MM.1S (cell line): ENCODE results near the gene GPD1.

Experiments used
- EZH2 ChIP-seq: fragments of 300-600 bp; sonication (generic); optimal IDR thresholded peaks from 2 replicates; pipeline ENCODE3; 2017; ENCODE audit warnings: low read depth, mild to moderate bottlenecking, antibody characterized with exemption, low read length, mixed read lengths
- EZH2phosphoT487 ChIP-seq: fragments of 300-600 bp; sonication (generic); IDR thresholded peaks from 2 replicates; pipeline ENCODE4 v1.6.1; 2018; ENCODE audit warnings: antibody characterized with exemption, low read length
- TF ChIP-seq, protein P1 (sequence below): fragments of 300-600 bp; sonication (generic); IDR thresholded peaks from 2 replicates; pipeline ENCODE4 v1.5.1; 2016; ENCODE audit warnings: antibody characterized with exemption, low read length, mixed read lengths

DNA sequence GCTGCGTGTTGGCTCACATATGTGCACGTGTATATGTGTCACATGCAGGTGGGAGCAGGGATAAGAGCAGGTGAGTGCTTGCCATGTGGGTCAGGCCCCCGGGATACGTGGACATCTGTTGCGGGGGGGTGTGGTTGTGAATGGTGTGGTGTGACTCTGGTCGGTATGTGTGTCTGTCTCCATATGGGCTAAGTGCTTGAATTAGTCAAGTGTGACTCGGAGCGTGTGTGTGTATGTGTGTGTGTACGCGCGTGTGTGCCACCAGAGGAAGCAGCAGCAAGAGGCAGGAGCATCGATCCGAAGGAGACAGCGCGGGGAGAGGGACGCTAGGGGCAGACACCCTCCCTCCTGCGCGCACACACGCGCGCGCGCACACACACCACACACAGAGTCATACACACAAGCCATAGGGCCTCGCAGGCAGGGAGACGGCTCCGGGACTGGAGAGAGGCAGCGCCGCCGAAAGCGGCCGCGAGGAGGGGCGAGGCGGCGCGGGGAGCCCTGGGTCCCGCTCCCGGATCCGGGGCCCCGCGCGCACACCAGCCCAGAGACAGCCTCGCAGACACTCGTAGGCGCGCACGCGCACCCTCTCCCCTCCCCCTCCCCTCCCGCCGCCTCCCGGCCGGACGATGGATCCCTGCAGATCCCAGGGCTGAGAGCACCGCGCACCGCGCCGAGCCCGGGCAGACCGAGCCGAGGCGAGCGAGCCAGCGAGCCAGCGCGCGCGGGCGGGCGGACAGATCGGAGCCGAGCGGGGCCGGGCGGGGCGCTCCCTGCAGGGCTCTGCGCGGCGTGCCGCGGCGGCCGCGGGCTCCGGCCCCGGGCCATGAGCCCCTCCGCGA is 46.6 kb upstream of the GPD1 start, which contains the start of gene ASIC1:
- TF ChIP-seq, protein P1, sequence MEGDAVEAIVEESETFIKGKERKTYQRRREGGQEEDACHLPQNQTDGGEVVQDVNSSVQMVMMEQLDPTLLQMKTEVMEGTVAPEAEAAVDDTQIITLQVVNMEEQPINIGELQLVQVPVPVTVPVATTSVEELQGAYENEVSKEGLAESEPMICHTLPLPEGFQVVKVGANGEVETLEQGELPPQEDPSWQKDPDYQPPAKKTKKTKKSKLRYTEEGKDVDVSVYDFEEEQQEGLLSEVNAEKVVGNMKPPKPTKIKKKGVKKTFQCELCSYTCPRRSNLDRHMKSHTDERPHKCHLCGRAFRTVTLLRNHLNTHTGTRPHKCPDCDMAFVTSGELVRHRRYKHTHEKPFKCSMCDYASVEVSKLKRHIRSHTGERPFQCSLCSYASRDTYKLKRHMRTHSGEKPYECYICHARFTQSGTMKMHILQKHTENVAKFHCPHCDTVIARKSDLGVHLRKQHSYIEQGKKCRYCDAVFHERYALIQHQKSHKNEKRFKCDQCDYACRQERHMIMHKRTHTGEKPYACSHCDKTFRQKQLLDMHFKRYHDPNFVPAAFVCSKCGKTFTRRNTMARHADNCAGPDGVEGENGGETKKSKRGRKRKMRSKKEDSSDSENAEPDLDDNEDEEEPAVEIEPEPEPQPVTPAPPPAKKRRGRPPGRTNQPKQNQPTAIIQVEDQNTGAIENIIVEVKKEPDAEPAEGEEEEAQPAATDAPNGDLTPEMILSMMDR = no peak
- TF ChIP-seq EZH2 (no peak), EZH2phosphoT487 (no peak)
